GM12878 (cell line): ENCODE results near the gene FGFR4. TPM values are rescaled to one million over a fixed set of nuclear protein-coding genes. Genes with fewer than 3 reads are reported as not detected.

Experiments
- ATAC-seq: fragments of 200-7000 bp; cut with Tn5 transposase; 3 replicates; pipeline ENCODE4 v1.9.1; 2020; ENCODE audit warnings: mild to moderate bottlenecking, moderate library complexity
- BruUV-seq: library from RNA; stranded (reverse); fragments of 400-500 nt; replicated peaks from 2 replicates; lab custom pipeline; 2021; lab: Mats Ljungman, UMichigan
- CTCF ChIA-PET: fragments of 300-600 bp; sonication (Branson Sonifier 250); formaldehyde crosslinking; extraction: SDS; loops from one replicate; lab custom pipeline; 2021; ENCODE audit warnings: inconsistent platforms; lab: Yijun Ruan, JAX
- POLR2A ChIA-PET: fragments of 350-600 bp; formaldehyde crosslinking; extraction: SDS; loops from one replicate; lab custom pipeline; 2021; ENCODE audit warnings: inconsistent platforms; lab: Charles Lee
- RAD21 ChIA-PET: fragments of 300-600 bp; sonication (Branson Sonifier 250); formaldehyde crosslinking; loops from one replicate; lab custom pipeline; 2023; ENCODE audit warnings: antibody characterized with exemption; ENCODE audit not compliant: unreplicated experiment; lab: Charles Lee
- SMC1A ChIA-PET: fragments of 300-600 bp; sonication (Branson Sonifier 250); formaldehyde crosslinking; loops from one replicate; lab custom pipeline; 2023; ENCODE audit not compliant: unreplicated experiment, uncharacterized antibody; lab: Charles Lee
- DNase-seq: peaks from one replicate; pipeline ENCODE4 v3.0.0-alpha.2; 2011; ENCODE audit warnings: low read depth, low spot score
- FAIRE-seq: peaks from 3 replicates; lab custom pipeline; 2011; peaks lifted over from hg19 to GRCh38; lab: Jason Lieb, UNC
- H2AFZ ChIP-seq: 2 replicates; pipeline ENCODE4 v1.6.0; 2011; ENCODE audit warnings: low read depth, low read length, control low read depth; ENCODE audit not compliant: control insufficient read depth
- H3K27ac ChIP-seq: 2 replicates; pipeline ENCODE4 v1.5.1; 2011; ENCODE audit warnings: control low read depth; ENCODE audit not compliant: control insufficient read depth, insufficient read depth
- H3K27me3 ChIP-seq, 2 experiments: replicated peaks in 1 of 2; 2 replicates each; pipeline versions ENCODE4 v1.6.0 to v1.6.1; 2011; ENCODE audit warnings: low read length in 1 of 2; ENCODE audit not compliant: control insufficient read depth in 2 of 2, insufficient read depth in 2 of 2
- H3K36me3 ChIP-seq, 2 experiments: 2 replicates each; pipeline ENCODE4 v1.5.1; 2011; ENCODE audit warnings: low read length in 1 of 2; ENCODE audit not compliant: control insufficient read depth in 2 of 2, insufficient read depth in 2 of 2
- H3K4me1 ChIP-seq: 2 replicates; pipeline ENCODE4 v1.6.1; 2011; ENCODE audit warnings: mild to moderate bottlenecking, low read length, moderate library complexity, mixed read lengths; ENCODE audit not compliant: control insufficient read depth, insufficient read depth
- H3K4me2 ChIP-seq: 2 replicates; pipeline ENCODE4 v1.6.0; 2011; ENCODE audit warnings: control low read depth; ENCODE audit not compliant: control insufficient read depth, insufficient read depth
- H3K4me3 ChIP-seq: fragments of 200-600 bp; sonication (generic); 2 replicates; pipeline ENCODE4 v1.5.1; 2016
- H3K79me2 ChIP-seq: 2 replicates; pipeline ENCODE4 v1.6.0; 2011; ENCODE audit warnings: low read length; ENCODE audit not compliant: control insufficient read depth, insufficient read depth
- H3K9ac ChIP-seq: 2 replicates; pipeline ENCODE4 v1.8.0; 2011; ENCODE audit warnings: low read length, control low read depth, mixed read lengths; ENCODE audit not compliant: control insufficient read depth, insufficient read depth
- H3K9me3 ChIP-seq: replicated peaks from 3 replicates; pipeline ENCODE4 v1.5.1; 2011; ENCODE audit warnings: mild to moderate bottlenecking, low read length; ENCODE audit not compliant: control insufficient read depth, insufficient read depth
- H4K20me1 ChIP-seq: 2 replicates; pipeline ENCODE4 v1.6.0; 2011; ENCODE audit not compliant: control insufficient read depth, insufficient read depth
- ASH2L ChIP-seq: fragments of 300-600, 200-600 bp; sonication (generic); IDR thresholded peaks from 2 replicates; pipeline ENCODE4 v1.6.1; 2017; ENCODE audit warnings: low read depth, mild to moderate bottlenecking, borderline replicate concordance
- CBFB ChIP-seq: IDR thresholded peaks from 2 replicates; pipeline ENCODE4 v1.6.1; 2016; ENCODE audit warnings: antibody characterized with exemption, low read depth
- CEBPB ChIP-seq, 2 experiments: fragments of 150-350 bp in 1 of 2; IDR thresholded peaks; 2 replicates each; pipeline ENCODE4 v1.6.1; 2012 to 2014; ENCODE audit warnings: low read depth in 2 of 2, low read length in 2 of 2, borderline replicate concordance in 1 of 2, inconsistent platforms in 1 of 2
- EED ChIP-seq: sonication (generic); IDR thresholded peaks from 2 replicates; pipeline ENCODE4 v1.6.1; 2016; ENCODE audit warnings: antibody characterized with exemption, low read depth
- EP300 ChIP-seq, 2 experiments: fragments of 150-350 bp in 1 of 2; IDR thresholded peaks; 2 replicates each; pipeline ENCODE4 v1.6.1; 2011 to 2012; ENCODE audit warnings: low read depth in 2 of 2, low read length in 2 of 2, borderline replicate concordance in 1 of 2, improper control_type of control experiment in 1 of 2, inconsistent platforms in 1 of 2; ENCODE audit not compliant: control insufficient read depth in 1 of 2
- ESRRA ChIP-seq: IDR thresholded peaks from 2 replicates; pipeline ENCODE4 v1.6.1; 2012; ENCODE audit warnings: mild to moderate bottlenecking, low read length, improper control_type of control experiment
- HCFC1 ChIP-seq: fragments of 150-350 bp; IDR thresholded peaks from 2 replicates; pipeline ENCODE4 v1.6.1; 2014; ENCODE audit warnings: low read length
- HDAC2 ChIP-seq: fragments of 200-600 bp; sonication (generic); IDR thresholded peaks from 2 replicates; pipeline ENCODE4 v1.6.1; 2017
- IKZF2 ChIP-seq, 2 experiments: fragments of 450-650 bp; IDR thresholded peaks; 2 replicates each; pipeline ENCODE4 v1.6.1; 2017; ENCODE audit warnings: mild to moderate bottlenecking in 2 of 2, moderate library complexity in 2 of 2
- LARP7 ChIP-seq: fragments of 450-650 bp; IDR thresholded peaks from 2 replicates; pipeline ENCODE4 v1.6.1; 2017; ENCODE audit warnings: mild to moderate bottlenecking
- NR2F1 ChIP-seq: fragments of 450-650 bp; conservative IDR thresholded peaks from 2 replicates; pipeline ENCODE4 v1.6.1; 2017; ENCODE audit warnings: mild to moderate bottlenecking
- PAX5 ChIP-seq: IDR thresholded peaks from 2 replicates; pipeline ENCODE4 v1.6.1; 2011; ENCODE audit warnings: low read depth, low read length, borderline replicate concordance
- RAD51 ChIP-seq: fragments of 450-650 bp; IDR thresholded peaks from 2 replicates; pipeline ENCODE4 v1.6.1; 2016; ENCODE audit warnings: moderate library complexity, mild to moderate bottlenecking, inconsistent platforms
- RCOR1 ChIP-seq: conservative IDR thresholded peaks from 2 replicates; pipeline ENCODE4 v1.6.1; 2012; ENCODE audit warnings: low read depth, low read length, improper control_type of control experiment
- REST ChIP-seq: IDR thresholded peaks from 2 replicates; pipeline ENCODE4 v1.6.1; 2012; ENCODE audit warnings: mild to moderate bottlenecking, low read depth, low read length
- SMAD1 ChIP-seq: fragments of 450-650 bp; IDR thresholded peaks from 2 replicates; pipeline ENCODE4 v1.6.1; 2018; ENCODE audit warnings: mild to moderate bottlenecking, low read depth; ENCODE audit not compliant: partially characterized antibody
- SREBF2 ChIP-seq: IDR thresholded peaks from 2 replicates; pipeline ENCODE4 v1.6.1; 2012; ENCODE audit warnings: mild to moderate bottlenecking, low read length
- TBL1XR1 ChIP-seq: IDR thresholded peaks from 2 replicates; pipeline ENCODE4 v1.6.1; 2012; ENCODE audit warnings: low read depth, low read length, improper control_type of control experiment
- TCF7 ChIP-seq: IDR thresholded peaks from 2 replicates; pipeline ENCODE4 v1.6.1; 2014; ENCODE audit warnings: antibody characterized with exemption, borderline replicate concordance
- ZBED1 ChIP-seq: IDR thresholded peaks from 2 replicates; pipeline ENCODE4 v1.6.1; 2016; ENCODE audit warnings: borderline replicate concordance
- WGBS: methylation state at CpG from one replicate; pipeline ENCODE4 v1.1.6; 2016; ENCODE audit warnings: low lambda C conversion rate; ENCODE audit not compliant: insufficient replicate concordance, insufficient coverage; ENCODE audit errors: missing lambda C conversion rate; 5-methylcytosine and 5-hydroxymethylcytosine counted together
- in situ Hi-C: fragments of 300-500 bp; cut with MboI; formaldehyde crosslinking; loops from 9 replicates; pipeline ENCODE4 v1.14.3; 2018; ENCODE audit warnings: mixed read lengths
- intact Hi-C: fragments of 100-400 bp; cut with micrococcal nuclease; formaldehyde crosslinking; loops from one replicate; pipeline ENCODE4 v1.14.2; 2022; ENCODE audit not compliant: unreplicated experiment
- polyA plus RNA-seq, 11 experiments: library from polyadenylated mRNA; depleted of rRNA in 4 of 11; unstranded in 6 of 11; stranded (reverse) in 5 of 11; fragments of >200 nt; fragmentation: Nextera tagmentation in 4 of 11; fragmentation: Illumina TruSeq in 1 of 11; extraction: Ambion mirVana in 4 of 11; extraction: Trizol in 1 of 11; gene quantifications; 1 replicate in 1 of 11; 2 replicates in 10 of 11; pipeline versions ENCODE4 v1.2.1 to v1.2.3, GENCODE V29; 2011 to 2016; ENCODE audit warnings: inconsistent platforms in 2 of 11, missing spikeins in 2 of 11, low read depth in 1 of 11
- total RNA-seq, 4 experiments: library from RNA; depleted of rRNA in 3 of 4; stranded (reverse); fragments of >200 nt in 3 of 4; fragmentation: Illumina TruSeq in 1 of 4; extraction: Trizol in 1 of 4; gene quantifications; 2 replicates each; pipeline versions ENCODE4 v1.2.1 to v1.2.3, GENCODE V29; 2013 to 2021
- TF ChIP-seq, protein P1 (sequence below): IDR thresholded peaks from 2 replicates; pipeline ENCODE4 v1.6.1; 2012; ENCODE audit warnings: low read depth, low read length, improper control_type of control experiment

FGFR4 gene
- total and polyA plus RNA-seq, 10 of the 15 experiments (the other 5 are each of a cell fraction or from before 2014, with no cell fraction given): 0.17 to 0.77 (median 0.28) TPM; not detected in 5

DNA sequence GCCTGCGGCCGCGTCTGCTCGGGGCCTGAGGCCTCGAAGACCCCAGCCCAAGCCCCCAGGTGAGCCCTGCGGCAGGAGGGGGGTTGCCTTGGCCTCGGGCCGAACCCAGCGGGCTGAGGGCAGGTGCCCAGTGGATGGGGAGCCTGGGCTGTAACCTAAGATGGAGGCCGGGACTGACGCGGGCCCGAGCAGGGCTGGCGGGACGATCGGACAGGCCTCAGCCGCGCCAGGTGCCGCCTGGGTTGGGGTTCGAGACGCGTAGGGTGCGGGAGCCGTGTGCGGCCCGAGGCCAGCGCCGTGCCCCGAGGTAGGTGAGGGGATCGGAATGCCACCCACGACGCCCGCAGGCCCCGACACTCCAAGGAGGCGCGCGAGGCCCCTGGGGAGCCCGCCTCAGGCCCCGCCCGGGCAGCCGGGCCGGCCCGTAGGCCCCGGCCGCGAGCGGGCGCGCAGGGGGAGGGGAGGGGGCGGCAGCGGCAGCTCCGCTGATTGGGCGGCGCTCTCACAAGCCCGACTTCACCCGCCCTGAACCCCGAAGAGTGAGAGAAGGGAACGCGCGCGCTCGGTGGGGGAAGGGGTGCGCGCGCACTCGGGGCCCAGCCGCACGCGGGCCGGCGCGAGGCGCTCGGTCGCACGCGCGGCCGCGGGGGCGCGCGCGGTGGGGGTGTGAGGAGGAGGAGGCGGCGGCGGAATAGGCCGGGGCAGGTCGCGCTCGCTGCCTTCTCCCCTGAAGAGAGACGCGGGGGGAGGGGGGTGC is 46.6 kb downstream of the FGFR4 start, which contains the start of gene NSD1:
Gene NSD1, plus strand, starts transcription at position 678 of the 757 bp plus-strand sequence. CDS start 1,331 bp downstream, outside the sequence.
- H3K27ac ChIP-seq: peak within 1 kb of the TSS; percentile 83
- H3K4me3 ChIP-seq: peak within 1 kb of the TSS; percentile 78
- ATAC-seq: peak; percentile 79
- peak; percentile 42 for DNase-seq
- peaks cover 27% of the 10 kb centered on the region for H3K4me1 ChIP-seq
- BruUV-seq: TSS peak; percentile 81
- peaks cover 42% of the 10 kb centered on the region for H3K79me2 ChIP-seq
- peak within 1 kb of the TSS; percentile 88 for H3K9ac ChIP-seq
- no peaks in the 10 kb centered on the region for H3K27me3 ChIP-seq
- intact Hi-C loops (no loop called here), in situ Hi-C loops (no loop called here)
- POLR2A ChIA-PET: interaction anchor here (0.5 to 2.8 kb wide), 4 partner anchors 19 to 306 kb away, joined by 3 to 11 read pairs (median 4); no protein-coding TSS in a partner anchor
- H3K9me3 ChIP-seq: no peaks in the 10 kb centered on the region
- H3K36me3 ChIP-seq: peaks cover 0 to 13% of the 10 kb centered on the region in 2 experiments; a peak in 1 of 4 replicates
- SMC1A ChIA-PET: interaction anchor here (4.2 kb wide), 1 partner anchor 44 kb away, joined by 13 read pairs; no protein-coding TSS in a partner anchor
- no peak for FAIRE-seq
- RAD21 ChIA-PET: interaction anchor here (1.4 to 1.6 kb wide), 2 partner anchors 19 to 21 kb away, joined by 5 to 6 read pairs; no protein-coding TSS in a partner anchor
- H4K20me1 ChIP-seq: no peaks in the 10 kb centered on the region
- CTCF ChIA-PET: interaction anchor here (0.7 to 1.4 kb wide), 3 partner anchors 48 to 257 kb away, joined by 3 to 4 read pairs (median 4); no protein-coding TSS in a partner anchor
- WGBS: 5% methylated on average over 57 of the region's 93 CpGs
- H3K4me2 ChIP-seq: peak within 1 kb of the TSS; percentile 99
- peak within 1 kb of the TSS; percentile 91 for H2AFZ ChIP-seq
- TF ChIP-seq CBFB (no peak), PAX5 (peak; percentile 58), ESRRA (no peak), REST (no peak), HDAC2 (no peak), HCFC1 (no peak; the same call in 1 of the 2 replicates), NR2F1 (peak; percentile 60; the same call in 1 of the 2 replicates), CEBPB (IDR thresholded peaks at IDR 0.05; ENCODE audit: borderline replicate concordance in 1 of 2, low read depth in 2 of 2, low read length in 2 of 2) (no peak), TBL1XR1 (no peak), RCOR1 (0 out of 2 replicates have a peak, but pooled peaks have one; percentile 25), SMAD1 (no peak), LARP7 (peak; percentile 81; the same call in 1 of the 2 replicates), TCF7 (no peak), SREBF2 (no peak), RAD51 (no peak), EP300 (IDR thresholded peaks at IDR 0.05; ENCODE audit: borderline replicate concordance in 1 of 2, control insufficient read depth in 1 of 2, low read depth in 2 of 2, low read length in 2 of 2) (no peak), EED (no peak), ASH2L (no peak), ZBED1 (no peak), IKZF2 (IDR thresholded peaks at IDR 0.05) (no peak)
- TF ChIP-seq, protein P1, sequence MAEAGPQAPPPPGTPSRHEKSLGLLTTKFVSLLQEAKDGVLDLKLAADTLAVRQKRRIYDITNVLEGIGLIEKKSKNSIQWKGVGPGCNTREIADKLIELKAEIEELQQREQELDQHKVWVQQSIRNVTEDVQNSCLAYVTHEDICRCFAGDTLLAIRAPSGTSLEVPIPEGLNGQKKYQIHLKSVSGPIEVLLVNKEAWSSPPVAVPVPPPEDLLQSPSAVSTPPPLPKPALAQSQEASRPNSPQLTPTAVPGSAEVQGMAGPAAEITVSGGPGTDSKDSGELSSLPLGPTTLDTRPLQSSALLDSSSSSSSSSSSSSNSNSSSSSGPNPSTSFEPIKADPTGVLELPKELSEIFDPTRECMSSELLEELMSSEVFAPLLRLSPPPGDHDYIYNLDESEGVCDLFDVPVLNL: no peak
